Osteoblast (primary cell): ENCODE data around the gene R3HDM2. TPM values are rescaled to one million over a fixed set of nuclear protein-coding genes. Genes with fewer than 3 reads are reported as not detected.

Experiments
- DNase-seq: peaks from one replicate; pipeline ENCODE4 v3.0.0; 2011; ENCODE audit warnings: low spot score, mixed read lengths; ENCODE audit not compliant: insufficient read length; ENCODE audit errors: missing footprints
- H2AFZ ChIP-seq: 2 replicates; pipeline ENCODE4 v1.6.0; 2011; ENCODE audit warnings: mild to moderate bottlenecking, low read length
- H3K27ac ChIP-seq: 2 replicates; pipeline ENCODE4 v1.5.1; 2011; ENCODE audit warnings: mild to moderate bottlenecking, low read depth, low read length, moderate library complexity
- H3K27me3 ChIP-seq: 2 replicates; pipeline ENCODE4 v1.6.0; 2012; ENCODE audit warnings: mild to moderate bottlenecking, control low read depth, inconsistent platforms, low read length, moderate library complexity; ENCODE audit not compliant: insufficient read depth
- H3K36me3 ChIP-seq: 2 replicates; pipeline ENCODE4 v1.5.1; 2011; ENCODE audit warnings: mild to moderate bottlenecking, low read length, control low read depth, moderate library complexity; ENCODE audit not compliant: insufficient read depth
- H3K4me1 ChIP-seq: 2 replicates; pipeline ENCODE4 v1.5.1; 2011; ENCODE audit warnings: mild to moderate bottlenecking, low read length, control low read depth, moderate library complexity; ENCODE audit not compliant: insufficient read depth
- H3K4me2 ChIP-seq: 2 replicates; pipeline ENCODE4 v1.6.0; 2011; ENCODE audit warnings: mild to moderate bottlenecking, low read length; ENCODE audit not compliant: insufficient read depth
- H3K4me3 ChIP-seq: fragments of 200-600 bp; sonication (generic); 3 replicates; pipeline ENCODE4 v1.5.1; 2012; ENCODE audit warnings: mild to moderate bottlenecking, low read length, inconsistent platforms; ENCODE audit not compliant: insufficient read depth
- H3K79me2 ChIP-seq: 2 replicates; pipeline ENCODE4 v1.6.0; 2012; ENCODE audit warnings: mild to moderate bottlenecking, low read length, control low read depth, inconsistent platforms; ENCODE audit not compliant: insufficient read depth
- H3K9me3 ChIP-seq: 2 replicates; pipeline ENCODE4 v1.5.1; 2011; ENCODE audit warnings: low read depth, low read length, control low read depth
- H4K20me1 ChIP-seq: 2 replicates; pipeline ENCODE4 v1.6.0; 2012; ENCODE audit warnings: mild to moderate bottlenecking, low read length, control low read depth; ENCODE audit not compliant: insufficient read depth
- total RNA-seq: library from RNA; depleted of rRNA; stranded (reverse); fragments of >200 nt; gene quantifications from 2 replicates; pipeline ENCODE4 v1.2.3, GENCODE V29; 2012
- TF ChIP-seq, protein P1 (sequence below): IDR thresholded peaks from 2 replicates; pipeline ENCODE4 v1.5.1; 2011; ENCODE audit warnings: mild to moderate bottlenecking, low read depth, low read length, moderate library complexity; ENCODE audit errors: extremely low read depth

Gene R3HDM2
- total RNA-seq, 1 donor, result 23.2 TPM

DNA sequence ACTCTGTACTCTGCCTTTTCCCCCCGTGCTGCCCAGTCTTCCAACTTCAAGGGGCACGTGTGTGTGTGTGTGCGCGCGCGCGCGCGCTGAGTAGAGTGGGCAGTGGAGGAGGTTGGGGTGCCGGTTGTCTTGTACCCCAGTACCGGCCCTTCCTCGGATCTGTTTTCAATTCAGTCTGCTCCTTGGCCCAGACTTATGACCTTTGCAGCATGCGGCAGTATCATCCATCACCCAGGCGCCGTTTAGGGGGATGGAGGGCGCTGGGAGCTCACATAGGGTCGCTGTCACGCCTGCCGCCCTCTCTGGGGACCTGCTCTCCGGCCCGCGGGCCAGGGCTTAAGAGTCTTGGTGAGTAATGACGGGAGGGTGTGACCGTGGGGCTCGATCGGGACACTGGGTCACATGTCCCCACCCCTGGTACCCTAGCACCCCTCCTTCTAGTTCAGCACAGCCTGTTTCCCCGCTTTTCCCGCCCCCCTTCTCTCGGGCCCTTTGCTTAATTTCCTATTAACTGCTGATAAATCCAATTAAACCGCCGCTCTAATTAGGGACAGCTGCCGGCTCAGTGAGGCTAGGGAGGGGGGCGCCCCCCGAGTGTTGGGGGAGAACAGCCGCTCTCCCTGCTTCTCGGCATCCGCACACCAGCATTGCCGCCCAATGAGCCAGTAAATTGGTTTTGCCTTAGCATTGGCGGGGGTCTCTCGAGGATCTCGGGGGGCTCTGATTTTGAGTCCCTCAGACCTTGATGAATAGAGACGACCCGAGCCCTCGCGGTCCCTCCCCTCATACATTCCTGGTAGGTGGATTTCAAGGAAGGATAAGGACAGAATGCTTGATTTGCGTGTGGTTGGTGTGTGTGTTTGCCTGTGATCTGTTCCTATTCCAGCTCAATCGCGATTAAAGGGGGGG, 189.2 kb downstream of the R3HDM2 start:
- Histone ChIP-seq H3K4me1 (peaks cover 31% of the 10 kb centered on the region), H3K4me2 (no peak overlapping the region), H3K79me2 (no peaks in the 10 kb centered on the region), H2AFZ (no peak overlapping the region), H3K4me3 (no peak overlapping the region), H3K9me3 (no peaks in the 10 kb centered on the region), H4K20me1 (peaks cover 4% of the 10 kb centered on the region), H3K27me3 (peaks cover 37% of the 10 kb centered on the region), H3K36me3 (no peaks in the 10 kb centered on the region), H3K27ac (no peak overlapping the region)
- TF ChIP-seq, protein P1, sequence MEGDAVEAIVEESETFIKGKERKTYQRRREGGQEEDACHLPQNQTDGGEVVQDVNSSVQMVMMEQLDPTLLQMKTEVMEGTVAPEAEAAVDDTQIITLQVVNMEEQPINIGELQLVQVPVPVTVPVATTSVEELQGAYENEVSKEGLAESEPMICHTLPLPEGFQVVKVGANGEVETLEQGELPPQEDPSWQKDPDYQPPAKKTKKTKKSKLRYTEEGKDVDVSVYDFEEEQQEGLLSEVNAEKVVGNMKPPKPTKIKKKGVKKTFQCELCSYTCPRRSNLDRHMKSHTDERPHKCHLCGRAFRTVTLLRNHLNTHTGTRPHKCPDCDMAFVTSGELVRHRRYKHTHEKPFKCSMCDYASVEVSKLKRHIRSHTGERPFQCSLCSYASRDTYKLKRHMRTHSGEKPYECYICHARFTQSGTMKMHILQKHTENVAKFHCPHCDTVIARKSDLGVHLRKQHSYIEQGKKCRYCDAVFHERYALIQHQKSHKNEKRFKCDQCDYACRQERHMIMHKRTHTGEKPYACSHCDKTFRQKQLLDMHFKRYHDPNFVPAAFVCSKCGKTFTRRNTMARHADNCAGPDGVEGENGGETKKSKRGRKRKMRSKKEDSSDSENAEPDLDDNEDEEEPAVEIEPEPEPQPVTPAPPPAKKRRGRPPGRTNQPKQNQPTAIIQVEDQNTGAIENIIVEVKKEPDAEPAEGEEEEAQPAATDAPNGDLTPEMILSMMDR, result no peak
- DNase-seq, result peak; percentile 73

DNA sequence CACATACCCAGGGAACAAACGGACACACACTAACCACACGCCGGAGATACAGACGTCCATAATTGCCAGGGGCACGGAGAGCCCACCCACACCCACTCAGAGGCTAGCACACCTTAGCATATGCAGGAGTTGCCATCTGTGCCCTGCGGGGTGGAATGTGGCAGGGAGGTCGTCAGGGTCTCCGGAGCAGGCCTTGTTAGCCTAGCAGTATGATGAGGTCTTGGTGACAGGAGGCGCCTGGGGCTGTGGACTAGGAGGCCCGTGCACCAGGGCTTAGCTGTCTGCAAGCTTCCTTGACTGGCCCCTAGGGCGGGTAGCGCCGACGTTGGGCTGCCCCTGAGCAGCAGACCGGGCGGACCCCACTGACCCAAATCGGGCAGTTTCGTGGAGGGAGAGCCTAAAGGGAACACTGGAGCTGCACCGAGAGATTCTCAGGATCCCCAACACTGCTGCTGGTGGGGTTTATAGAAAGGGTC, 189.9 kb downstream of the R3HDM2 start:
- no peaks in the 10 kb centered on the region for H3K36me3 ChIP-seq
- peaks cover 4% of the 10 kb centered on the region for H4K20me1 ChIP-seq
- H3K4me3 ChIP-seq, result peak overlapping the region; percentile 79
- peak overlapping the region; percentile 93 for H3K4me2 ChIP-seq
- H3K79me2 ChIP-seq, result no peaks in the 10 kb centered on the region
- peaks cover 37% of the 10 kb centered on the region for H3K27me3 ChIP-seq
- H3K9me3 ChIP-seq, result no peaks in the 10 kb centered on the region
- H3K27ac ChIP-seq, result no peak overlapping the region
- peak; percentile 84 for DNase-seq
- peaks cover 31% of the 10 kb centered on the region for H3K4me1 ChIP-seq
- TF ChIP-seq, protein P1, result no peak
- H2AFZ ChIP-seq, result no peak overlapping the region

DNA sequence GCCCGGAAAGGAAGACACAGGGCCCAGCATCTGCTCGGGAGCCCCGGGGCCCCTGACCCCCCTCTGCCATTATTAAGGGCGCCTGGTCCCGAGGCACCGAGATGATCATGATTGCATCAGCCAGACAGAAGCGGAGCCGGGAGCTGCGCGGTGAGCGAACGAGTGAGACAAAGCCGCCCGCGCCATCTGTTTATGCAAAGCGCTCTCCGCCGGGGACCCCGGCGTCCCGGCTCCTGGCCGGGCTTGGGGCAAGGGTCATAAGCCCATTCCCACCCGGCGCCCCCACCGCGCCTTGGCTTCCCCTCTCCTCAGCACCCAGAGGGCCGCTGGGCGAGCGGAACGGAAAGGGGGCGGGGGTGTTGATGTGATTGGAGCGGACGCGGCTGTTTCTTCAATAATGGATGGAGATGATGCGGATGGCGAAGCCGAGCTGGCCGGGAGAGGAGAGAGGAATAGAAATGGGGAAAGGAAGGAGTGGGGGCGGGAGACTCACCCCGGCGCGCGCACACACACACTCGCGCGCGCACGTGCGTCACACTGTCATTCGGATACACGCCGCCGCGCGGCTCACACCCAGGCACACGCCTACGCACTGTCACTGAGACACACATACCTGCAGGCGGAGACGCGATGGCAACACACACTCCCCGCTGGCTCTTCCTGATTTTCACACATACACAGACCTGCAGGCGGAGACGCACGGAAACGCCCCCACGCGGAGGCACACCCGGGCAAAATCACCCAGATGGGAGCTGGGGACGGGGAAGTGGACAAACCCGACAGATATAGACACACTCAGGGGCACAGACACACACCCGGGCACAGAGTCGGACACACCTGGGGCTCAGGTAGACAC, 190.5 kb downstream of the R3HDM2 start:
- Histone ChIP-seq H3K4me3 (peak overlapping the region; percentile 79), H3K4me1 (peaks cover 34% of the 10 kb centered on the region), H3K9me3 (no peaks in the 10 kb centered on the region), H3K4me2 (peak overlapping the region; percentile 93), H4K20me1 (peaks cover 9% of the 10 kb centered on the region), H2AFZ (peak overlapping the region; percentile 62), H3K79me2 (no peaks in the 10 kb centered on the region), H3K27me3 (peaks cover 40% of the 10 kb centered on the region), H3K27ac (no peak overlapping the region), H3K36me3 (no peaks in the 10 kb centered on the region)
- TF ChIP-seq, protein P1, result no peak
- DNase-seq, result peak; percentile 93
